ENCODE data around the gene SMIM41. TPM values are rescaled to one million over a fixed set of nuclear protein-coding genes. Genes with fewer than 3 reads are reported as not detected.

SMIM41 gene
- total and polyA plus RNA-seq, 4 donors = 0.03 to 0.50 (median 0.24) TPM; not detected in 1

DNA sequence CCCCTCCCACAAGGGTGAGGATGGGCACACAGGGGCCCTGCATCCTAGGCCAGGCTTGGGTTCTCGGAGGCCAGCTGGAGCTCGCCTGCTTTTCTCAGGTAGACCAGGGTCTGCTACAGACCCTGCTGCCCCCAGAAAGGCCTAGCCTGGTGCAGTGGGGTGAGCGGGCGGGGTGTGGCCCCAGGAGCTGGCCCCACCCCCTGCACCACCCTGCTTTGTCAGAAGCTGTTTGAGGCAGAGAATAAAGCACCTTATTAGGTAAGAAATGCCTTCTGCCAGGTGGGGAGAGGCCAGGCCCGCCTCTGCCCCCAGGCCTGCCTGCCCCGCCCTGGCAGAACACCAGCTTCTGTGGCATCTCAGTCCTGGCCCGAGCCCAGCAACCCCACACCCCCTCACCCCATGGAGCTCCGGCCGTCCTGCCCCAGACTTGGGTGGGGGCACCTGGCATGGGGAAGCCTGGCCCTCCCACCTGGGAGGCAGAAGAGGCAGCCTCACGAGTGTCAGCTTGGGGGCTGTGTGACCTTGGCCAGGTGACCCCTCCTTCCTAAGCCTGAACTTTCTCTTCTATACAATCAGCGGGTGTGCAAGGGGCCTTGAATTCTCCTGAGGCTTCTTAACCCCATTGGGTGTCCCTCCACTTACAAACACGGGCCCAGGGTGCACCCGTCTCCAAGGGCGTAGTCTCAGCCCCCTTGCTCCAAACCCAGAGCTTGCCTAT is 69.1 kb downstream of the SMIM41 start:
- TF ChIP-seq EGR1 (IDR thresholded peaks at IDR 0.05; ENCODE audit: low read depth in 2 of 2) (no peak), RXRA (IDR thresholded peaks at IDR 0.05) (no peak), TAF1 (conservative IDR thresholded peaks at IDR 0.05) (no peak), FOXA2 (IDR thresholded peaks at IDR 0.05) (no peak), YY1 (IDR thresholded peaks at IDR 0.05) (no peak), JUND (IDR thresholded peaks at IDR 0.05) (no peak), SP1 (IDR thresholded peaks at IDR 0.05) (no peak), HNF4G (IDR thresholded peaks at IDR 0.05) (no peak), FOXA1 (IDR thresholded peaks at IDR 0.05) (no peak), RAD21 (IDR thresholded peaks at IDR 0.05) (no peak), GABPA (IDR thresholded peaks at IDR 0.05 in 1 of 2, conservative IDR thresholded peaks at IDR 0.05 in 1 of 2) (no peak), HNF4A (conservative IDR thresholded peaks at IDR 0.05) (no peak), NR2F2 (IDR thresholded peaks at IDR 0.05) (no peak)
- TF ChIP-seq, protein P1, sequence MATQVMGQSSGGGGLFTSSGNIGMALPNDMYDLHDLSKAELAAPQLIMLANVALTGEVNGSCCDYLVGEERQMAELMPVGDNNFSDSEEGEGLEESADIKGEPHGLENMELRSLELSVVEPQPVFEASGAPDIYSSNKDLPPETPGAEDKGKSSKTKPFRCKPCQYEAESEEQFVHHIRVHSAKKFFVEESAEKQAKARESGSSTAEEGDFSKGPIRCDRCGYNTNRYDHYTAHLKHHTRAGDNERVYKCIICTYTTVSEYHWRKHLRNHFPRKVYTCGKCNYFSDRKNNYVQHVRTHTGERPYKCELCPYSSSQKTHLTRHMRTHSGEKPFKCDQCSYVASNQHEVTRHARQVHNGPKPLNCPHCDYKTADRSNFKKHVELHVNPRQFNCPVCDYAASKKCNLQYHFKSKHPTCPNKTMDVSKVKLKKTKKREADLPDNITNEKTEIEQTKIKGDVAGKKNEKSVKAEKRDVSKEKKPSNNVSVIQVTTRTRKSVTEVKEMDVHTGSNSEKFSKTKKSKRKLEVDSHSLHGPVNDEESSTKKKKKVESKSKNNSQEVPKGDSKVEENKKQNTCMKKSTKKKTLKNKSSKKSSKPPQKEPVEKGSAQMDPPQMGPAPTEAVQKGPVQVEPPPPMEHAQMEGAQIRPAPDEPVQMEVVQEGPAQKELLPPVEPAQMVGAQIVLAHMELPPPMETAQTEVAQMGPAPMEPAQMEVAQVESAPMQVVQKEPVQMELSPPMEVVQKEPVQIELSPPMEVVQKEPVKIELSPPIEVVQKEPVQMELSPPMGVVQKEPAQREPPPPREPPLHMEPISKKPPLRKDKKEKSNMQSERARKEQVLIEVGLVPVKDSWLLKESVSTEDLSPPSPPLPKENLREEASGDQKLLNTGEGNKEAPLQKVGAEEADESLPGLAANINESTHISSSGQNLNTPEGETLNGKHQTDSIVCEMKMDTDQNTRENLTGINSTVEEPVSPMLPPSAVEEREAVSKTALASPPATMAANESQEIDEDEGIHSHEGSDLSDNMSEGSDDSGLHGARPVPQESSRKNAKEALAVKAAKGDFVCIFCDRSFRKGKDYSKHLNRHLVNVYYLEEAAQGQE (IDR thresholded peaks at IDR 0.05) = no peak
- TF ChIP-seq, protein P2, sequence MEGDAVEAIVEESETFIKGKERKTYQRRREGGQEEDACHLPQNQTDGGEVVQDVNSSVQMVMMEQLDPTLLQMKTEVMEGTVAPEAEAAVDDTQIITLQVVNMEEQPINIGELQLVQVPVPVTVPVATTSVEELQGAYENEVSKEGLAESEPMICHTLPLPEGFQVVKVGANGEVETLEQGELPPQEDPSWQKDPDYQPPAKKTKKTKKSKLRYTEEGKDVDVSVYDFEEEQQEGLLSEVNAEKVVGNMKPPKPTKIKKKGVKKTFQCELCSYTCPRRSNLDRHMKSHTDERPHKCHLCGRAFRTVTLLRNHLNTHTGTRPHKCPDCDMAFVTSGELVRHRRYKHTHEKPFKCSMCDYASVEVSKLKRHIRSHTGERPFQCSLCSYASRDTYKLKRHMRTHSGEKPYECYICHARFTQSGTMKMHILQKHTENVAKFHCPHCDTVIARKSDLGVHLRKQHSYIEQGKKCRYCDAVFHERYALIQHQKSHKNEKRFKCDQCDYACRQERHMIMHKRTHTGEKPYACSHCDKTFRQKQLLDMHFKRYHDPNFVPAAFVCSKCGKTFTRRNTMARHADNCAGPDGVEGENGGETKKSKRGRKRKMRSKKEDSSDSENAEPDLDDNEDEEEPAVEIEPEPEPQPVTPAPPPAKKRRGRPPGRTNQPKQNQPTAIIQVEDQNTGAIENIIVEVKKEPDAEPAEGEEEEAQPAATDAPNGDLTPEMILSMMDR (IDR thresholded peaks at IDR 0.05; ENCODE audit: low read depth, low read length, missing input control) = no peak
- TF ChIP-seq, protein P3, sequence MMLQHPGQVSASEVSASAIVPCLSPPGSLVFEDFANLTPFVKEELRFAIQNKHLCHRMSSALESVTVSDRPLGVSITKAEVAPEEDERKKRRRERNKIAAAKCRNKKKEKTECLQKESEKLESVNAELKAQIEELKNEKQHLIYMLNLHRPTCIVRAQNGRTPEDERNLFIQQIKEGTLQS (IDR thresholded peaks at IDR 0.05) = no peak
- TF ChIP-seq, protein P4, sequence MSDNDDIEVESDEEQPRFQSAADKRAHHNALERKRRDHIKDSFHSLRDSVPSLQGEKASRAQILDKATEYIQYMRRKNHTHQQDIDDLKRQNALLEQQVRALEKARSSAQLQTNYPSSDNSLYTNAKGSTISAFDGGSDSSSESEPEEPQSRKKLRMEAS (IDR thresholded peaks at IDR 0.05) = no peak
- TF ChIP-seq, protein P5, sequence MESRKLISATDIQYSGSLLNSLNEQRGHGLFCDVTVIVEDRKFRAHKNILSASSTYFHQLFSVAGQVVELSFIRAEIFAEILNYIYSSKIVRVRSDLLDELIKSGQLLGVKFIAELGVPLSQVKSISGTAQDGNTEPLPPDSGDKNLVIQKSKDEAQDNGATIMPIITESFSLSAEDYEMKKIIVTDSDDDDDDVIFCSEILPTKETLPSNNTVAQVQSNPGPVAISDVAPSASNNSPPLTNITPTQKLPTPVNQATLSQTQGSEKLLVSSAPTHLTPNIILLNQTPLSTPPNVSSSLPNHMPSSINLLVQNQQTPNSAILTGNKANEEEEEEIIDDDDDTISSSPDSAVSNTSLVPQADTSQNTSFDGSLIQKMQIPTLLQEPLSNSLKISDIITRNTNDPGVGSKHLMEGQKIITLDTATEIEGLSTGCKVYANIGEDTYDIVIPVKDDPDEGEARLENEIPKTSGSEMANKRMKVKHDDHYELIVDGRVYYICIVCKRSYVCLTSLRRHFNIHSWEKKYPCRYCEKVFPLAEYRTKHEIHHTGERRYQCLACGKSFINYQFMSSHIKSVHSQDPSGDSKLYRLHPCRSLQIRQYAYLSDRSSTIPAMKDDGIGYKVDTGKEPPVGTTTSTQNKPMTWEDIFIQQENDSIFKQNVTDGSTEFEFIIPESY (IDR thresholded peaks at IDR 0.05) = no peak
- Histone ChIP-seq H3K9ac (ENCODE audit: low read depth in 1 of 2, low read length in 2 of 2) (no peak overlapping the region), H3K9me3 (ENCODE audit: control insufficient read depth in 4 of 4, low read length in 3 of 4) (no peaks in the 10 kb centered on the region), H3K27me3 (ENCODE audit: control insufficient read depth in 4 of 4, insufficient read depth in 4 of 4, low read length in 3 of 4) (no peaks in the 10 kb centered on the region), H3K27ac (ENCODE audit: low read depth in 1 of 2, low read length in 2 of 2) (no peak overlapping the region), H3K4me3 (ENCODE audit: low read depth in 1 of 3, low read length in 3 of 3) (no peak overlapping the region), H3K36me3 (ENCODE audit: control insufficient read depth in 4 of 4, insufficient read depth in 3 of 4, low read depth in 1 of 4, low read length in 3 of 4) (no peaks in the 10 kb centered on the region), H3K4me1 (ENCODE audit: control insufficient read depth in 4 of 4, insufficient read depth in 4 of 4, low read length in 3 of 4) (peaks cover 0 to 2% (median under 1%) of the 10 kb centered on the region in 4 donors)
- 79% methylated on average over 14 of the region's 14 CpGs for WGBS
- no peak for DNase-seq (ENCODE audit: low spot score)
